MCF 10A (cell line): ENCODE data around the gene MDFIC. TPM values are rescaled to one million over a fixed set of nuclear protein-coding genes. Genes with fewer than 3 reads are reported as not detected.

Source experiments
- BruUV-seq: library from RNA; stranded (reverse); fragments of 400-500 nt; replicated peaks from 2 replicates; lab custom pipeline; 2021; lab: Mats Ljungman, UMichigan
- CTCF ChIA-PET: fragments of 300-600 bp; sonication (Branson Sonifier 250); formaldehyde crosslinking; extraction: SDS; loops from one replicate; lab custom pipeline; 2021; ENCODE audit warnings: antibody characterized with exemption, inconsistent platforms; lab: Yijun Ruan, JAX
- POLR2A ChIA-PET: fragments of 300-600, 350-650 bp; sonication (Branson Sonifier 250); formaldehyde crosslinking; extraction: SDS; loops from one replicate; lab custom pipeline; 2020; ENCODE audit warnings: antibody characterized with exemption, inconsistent platforms; lab: Yijun Ruan, JAX
- DNase-seq: peaks from one replicate; pipeline ENCODE4 v3.0.0-alpha.2; 2018; ENCODE audit not compliant: unreplicated experiment
- H3K27ac Mint-ChIP-seq: one replicate; pipeline ENCODE4 v1.8.0; 2022; ENCODE audit warnings: mild to moderate bottlenecking, low read depth, mixed read lengths; ENCODE audit not compliant: unreplicated experiment
- H3K27me3 Mint-ChIP-seq: one replicate; pipeline ENCODE4 v1.8.0; 2022; ENCODE audit warnings: mixed read lengths; ENCODE audit not compliant: insufficient read depth, unreplicated experiment
- H3K36me3 Mint-ChIP-seq: one replicate; pipeline ENCODE4 v1.8.0; 2022; ENCODE audit warnings: mild to moderate bottlenecking, moderate library complexity, mixed read lengths; ENCODE audit not compliant: insufficient read depth, unreplicated experiment
- H3K4me1 Mint-ChIP-seq: one replicate; pipeline ENCODE4 v1.8.0; 2022; ENCODE audit warnings: mixed read lengths; ENCODE audit not compliant: insufficient read depth, unreplicated experiment
- H3K4me3 Mint-ChIP-seq: one replicate; pipeline ENCODE4 v1.8.0; 2022; ENCODE audit warnings: mild to moderate bottlenecking, moderate library complexity, mixed read lengths; ENCODE audit not compliant: unreplicated experiment
- H3K9me3 Mint-ChIP-seq: one replicate; pipeline ENCODE4 v1.8.0; 2022; ENCODE audit warnings: mixed read lengths; ENCODE audit not compliant: unreplicated experiment
- CTCF ChIP-seq: fragments of 200-600 bp; IDR thresholded peaks from one replicate; pipeline ENCODE4 v1.8.0; 2022; ENCODE audit warnings: antibody characterized with exemption, mild to moderate bottlenecking; ENCODE audit not compliant: unreplicated experiment
- intact Hi-C: fragments of 100-400 bp; cut with micrococcal nuclease; formaldehyde crosslinking; loops from 2 replicates; pipeline ENCODE4 v1.14.1; 2022
- total RNA-seq: library from RNA; stranded (reverse); gene quantifications from 2 replicates; pipeline ENCODE4 v1.2.3, GENCODE V29; 2022

MDFIC gene
- total RNA-seq, 1 experiment from 2014 or later, result 7.8 TPM

- intact Hi-C loops, result no loop called here
- Mint-ChIP-seq H3K27me3 (peaks cover 35% of the 10 kb centered on the region), H3K4me1 (no peaks in the 10 kb centered on the region), H3K27ac (no peak overlapping the region), H3K36me3 (no peaks in the 10 kb centered on the region), H3K4me3 (no peak overlapping the region), H3K9me3 (no peaks in the 10 kb centered on the region)
- ChIA-PET CTCF (no interaction called here), POLR2A (no interaction called here)
- DNase-seq, result no peak
- BruUV-seq, result no TSS peak
- TF ChIP-seq CTCF, result no peak
These were observed 115.4 kb downstream of the MDFIC start for GRCh38 chr7:115037128-115037802.

GRCh38 chr7:115038158-115038557, 116.3 kb downstream of the MDFIC start:
- no peaks in the 10 kb centered on the region for H3K4me1 Mint-ChIP-seq
- H3K27me3 Mint-ChIP-seq, result peaks cover 44% of the 10 kb centered on the region
- no peak for TF ChIP-seq CTCF
- no TSS peak for BruUV-seq
- no peak for DNase-seq
- ChIA-PET CTCF (interaction anchor here (0.5 kb wide), 1 partner anchor 54 kb away, joined by 3 read pairs; no protein-coding TSS in a partner anchor), POLR2A (no interaction called here)
- H3K27ac Mint-ChIP-seq, result no peak overlapping the region
- intact Hi-C loops, result no loop called here
- H3K4me3 Mint-ChIP-seq, result no peak overlapping the region
- H3K36me3 Mint-ChIP-seq, result no peaks in the 10 kb centered on the region
- no peaks in the 10 kb centered on the region for H3K9me3 Mint-ChIP-seq

- peaks cover 59% of the 10 kb centered on the region for H3K27me3 Mint-ChIP-seq
- intact Hi-C loops, result no loop called here
- H3K9me3 Mint-ChIP-seq, result no peaks in the 10 kb centered on the region
- no peak overlapping the region for H3K4me3 Mint-ChIP-seq
- H3K27ac Mint-ChIP-seq, result no peak overlapping the region
- ChIA-PET CTCF (no interaction called here), POLR2A (no interaction called here)
- no peaks in the 10 kb centered on the region for H3K4me1 Mint-ChIP-seq
- H3K36me3 Mint-ChIP-seq, result no peaks in the 10 kb centered on the region
- TF ChIP-seq CTCF, result no peak
- DNase-seq, result no peak
- no TSS peak for BruUV-seq
These were observed 118.2 kb downstream of the MDFIC start for GRCh38 chr7:115040057-115040456.

GRCh38 chr7:115040495-115040894, 118.6 kb downstream of the MDFIC start:
- Mint-ChIP-seq H3K36me3 (no peaks in the 10 kb centered on the region), H3K27me3 (peaks cover 59% of the 10 kb centered on the region), H3K9me3 (no peaks in the 10 kb centered on the region), H3K4me3 (no peak overlapping the region), H3K4me1 (no peaks in the 10 kb centered on the region), H3K27ac (no peak overlapping the region)
- intact Hi-C loops, result no loop called here
- no peak for DNase-seq
- TF ChIP-seq CTCF, result no peak
- POLR2A ChIA-PET, result no interaction called here
- BruUV-seq, result no TSS peak
- CTCF ChIA-PET, result no interaction called here
